ENCODE data around the gene SLC38A9.
"Not testable (repeated sequence)": the region's sequence is repeated elsewhere in the genome, so short reads cannot be mapped to it uniquely, and the experiment has no call there.

Gene SLC38A9

GRCh38 chr5:55608595-55609349 is 103.4 kb downstream of the SLC38A9 start:
- no peak for TF ChIP-seq CTCF (IDR thresholded peaks at IDR 0.05; ENCODE audit: borderline replicate concordance, control extremely low read depth, extremely low read depth, insufficient read depth, missing control alignments)
- in situ Hi-C loops (cut with MboI; ENCODE audit: low sequenced_read_pairs, unreplicated experiment): no loop called here
- no peak for DNase-seq (ENCODE audit: low spot score)

GRCh38 chr5:55607309-55607708 is 104.8 kb downstream of the SLC38A9 start:
- DNase-seq (ENCODE audit: low spot score); in situ Hi-C loops (cut with MboI; ENCODE audit: low sequenced_read_pairs, unreplicated experiment): not testable (repeated sequence)

GRCh38 chr5:55604611-55605067 is 107.5 kb downstream of the SLC38A9 start:
- no peak for DNase-seq (ENCODE audit: low spot score)
- no peak for TF ChIP-seq CTCF (IDR thresholded peaks at IDR 0.05; ENCODE audit: borderline replicate concordance, control extremely low read depth, extremely low read depth, insufficient read depth, missing control alignments)
- in situ Hi-C loops (cut with MboI; ENCODE audit: low sequenced_read_pairs, unreplicated experiment): no loop called here

GRCh38 chr5:55603922-55604321 is 108.2 kb downstream of the SLC38A9 start:
- no peak for TF ChIP-seq CTCF (IDR thresholded peaks at IDR 0.05; ENCODE audit: borderline replicate concordance, control extremely low read depth, extremely low read depth, insufficient read depth, missing control alignments)
- in situ Hi-C loops (cut with MboI; ENCODE audit: low sequenced_read_pairs, unreplicated experiment): no loop called here
- no peak for DNase-seq (ENCODE audit: low spot score)

- in situ Hi-C loops (cut with MboI; ENCODE audit: low sequenced_read_pairs, unreplicated experiment): no loop called here
- no peak for DNase-seq (ENCODE audit: low spot score)
- TF ChIP-seq CTCF (IDR thresholded peaks at IDR 0.05; ENCODE audit: borderline replicate concordance, control extremely low read depth, extremely low read depth, insufficient read depth, missing control alignments): no peak
These were observed 110.5 kb downstream of the SLC38A9 start for GRCh38 chr5:55601628-55602027.

- in situ Hi-C loops (cut with MboI; ENCODE audit: low sequenced_read_pairs, unreplicated experiment): no loop called here
- TF ChIP-seq CTCF (IDR thresholded peaks at IDR 0.05; ENCODE audit: borderline replicate concordance, control extremely low read depth, extremely low read depth, insufficient read depth, missing control alignments): no peak
- no peak for DNase-seq (ENCODE audit: low spot score)
These were observed 110.9 kb downstream of the SLC38A9 start for GRCh38 chr5:55601204-55601618.

GRCh38 chr5:55600497-55601203 is 111.5 kb downstream of the SLC38A9 start:
- TF ChIP-seq CTCF (IDR thresholded peaks at IDR 0.05; ENCODE audit: borderline replicate concordance, control extremely low read depth, extremely low read depth, insufficient read depth, missing control alignments): no peak
- DNase-seq (ENCODE audit: low spot score): peak; percentile 34
- in situ Hi-C loops (cut with MboI; ENCODE audit: low sequenced_read_pairs, unreplicated experiment): no loop called here

Measured in GM13976 (cell line).